Measurements from ENCODE around the gene SETBP1.
A peak's percentile ranks its signal among the peaks of the same experiment; 100 is the strongest.

Gene SETBP1

DNA sequence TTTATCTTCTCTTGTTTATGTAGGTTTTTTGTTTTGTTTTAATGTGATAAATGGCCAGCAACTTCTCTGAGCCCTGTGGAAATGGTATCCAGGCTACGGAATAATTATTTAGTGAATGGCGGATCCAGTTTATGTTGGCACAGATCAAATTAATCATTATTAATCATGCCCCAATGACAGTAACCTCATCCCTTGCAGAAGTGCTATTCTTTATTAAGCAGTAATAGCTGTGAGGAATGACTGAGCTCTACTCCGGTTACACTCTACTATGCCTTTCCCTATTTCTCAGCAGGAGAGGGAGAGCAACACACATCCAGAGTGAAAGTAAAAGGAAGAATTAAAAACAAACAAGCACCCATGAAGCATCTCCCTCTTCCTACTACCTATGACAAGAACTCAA, 84.8 kb downstream of the SETBP1 start:
- no peak for DNase-seq

DNA sequence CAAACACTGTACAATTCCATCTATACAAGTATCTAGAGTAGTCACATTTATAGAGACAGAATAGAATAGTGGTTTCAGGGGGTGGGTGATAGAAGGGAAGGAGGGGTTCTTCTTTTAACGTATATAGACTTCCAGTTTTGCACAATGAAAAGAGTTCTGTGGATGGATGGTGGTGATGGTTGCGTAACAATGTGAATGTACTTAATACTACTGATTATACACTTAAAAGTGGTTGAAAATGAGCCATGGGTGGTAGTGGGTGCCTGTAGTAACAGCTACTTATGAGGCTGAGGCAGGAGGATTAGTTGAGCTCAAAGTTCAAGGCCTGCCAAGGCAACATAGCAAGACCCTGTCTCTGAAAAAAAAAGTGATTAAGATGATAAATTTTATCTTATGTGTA, 85.8 kb downstream of the SETBP1 start:
- no peak for DNase-seq

DNA sequence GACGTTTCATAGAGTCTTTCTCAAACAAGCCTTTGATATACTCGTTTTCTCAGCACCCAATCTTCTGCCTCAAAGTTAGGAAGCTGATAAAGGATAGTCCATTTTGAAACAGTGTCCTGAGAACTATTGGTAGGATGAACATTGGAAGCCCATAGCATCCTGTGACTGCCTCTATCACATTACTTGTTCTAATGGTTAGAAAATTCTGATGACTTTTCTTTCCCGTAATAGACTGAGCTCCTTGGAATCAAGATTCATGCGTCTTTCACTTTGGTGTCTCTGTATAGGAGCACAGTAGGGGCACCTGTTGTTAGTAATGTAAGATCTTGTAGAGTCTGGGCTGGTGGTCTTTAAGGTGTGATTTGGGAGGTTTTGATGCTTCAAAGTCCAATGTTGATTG, 87.1 kb downstream of the SETBP1 start:
- DNase-seq = no peak

DNA sequence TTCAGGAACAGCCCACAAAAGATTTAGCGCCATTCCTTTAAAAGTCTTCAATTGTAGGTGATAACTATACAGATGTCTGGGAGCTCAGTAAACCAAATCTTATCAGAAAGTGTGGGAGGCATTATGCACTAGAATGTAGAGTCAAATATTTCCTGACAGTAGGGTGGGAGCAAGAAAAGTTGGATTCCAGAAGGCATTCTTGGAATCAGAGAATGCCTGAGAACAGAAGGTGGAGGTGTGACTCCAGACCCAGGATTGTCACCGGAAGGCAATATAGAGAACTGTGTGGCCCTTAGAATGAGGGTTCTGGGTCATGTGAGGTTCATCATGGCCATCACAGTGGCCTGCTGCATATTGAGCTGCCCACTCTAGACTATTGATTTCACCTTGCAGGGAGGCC, 90.0 kb downstream of the SETBP1 start:
- no peak for DNase-seq

DNA sequence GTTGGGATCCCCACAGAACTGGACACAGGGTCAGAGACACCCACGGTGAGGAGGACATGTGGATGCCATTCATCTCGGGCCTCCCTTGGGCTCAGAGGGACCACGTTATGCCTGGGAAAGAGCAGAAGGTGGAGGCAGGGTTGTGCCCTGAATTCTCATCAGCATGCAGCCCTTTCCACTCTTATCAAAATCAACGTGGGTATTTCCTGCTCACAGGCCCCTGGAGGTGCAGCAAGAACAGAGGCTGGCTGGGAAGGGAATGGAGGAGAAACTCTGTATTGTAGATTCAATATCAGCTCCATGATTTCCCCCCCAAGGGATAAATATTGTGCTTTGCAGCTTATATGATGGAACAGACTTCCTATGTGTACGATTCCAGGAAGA, 90.9 kb downstream of the SETBP1 start:
- no peak for DNase-seq

DNA sequence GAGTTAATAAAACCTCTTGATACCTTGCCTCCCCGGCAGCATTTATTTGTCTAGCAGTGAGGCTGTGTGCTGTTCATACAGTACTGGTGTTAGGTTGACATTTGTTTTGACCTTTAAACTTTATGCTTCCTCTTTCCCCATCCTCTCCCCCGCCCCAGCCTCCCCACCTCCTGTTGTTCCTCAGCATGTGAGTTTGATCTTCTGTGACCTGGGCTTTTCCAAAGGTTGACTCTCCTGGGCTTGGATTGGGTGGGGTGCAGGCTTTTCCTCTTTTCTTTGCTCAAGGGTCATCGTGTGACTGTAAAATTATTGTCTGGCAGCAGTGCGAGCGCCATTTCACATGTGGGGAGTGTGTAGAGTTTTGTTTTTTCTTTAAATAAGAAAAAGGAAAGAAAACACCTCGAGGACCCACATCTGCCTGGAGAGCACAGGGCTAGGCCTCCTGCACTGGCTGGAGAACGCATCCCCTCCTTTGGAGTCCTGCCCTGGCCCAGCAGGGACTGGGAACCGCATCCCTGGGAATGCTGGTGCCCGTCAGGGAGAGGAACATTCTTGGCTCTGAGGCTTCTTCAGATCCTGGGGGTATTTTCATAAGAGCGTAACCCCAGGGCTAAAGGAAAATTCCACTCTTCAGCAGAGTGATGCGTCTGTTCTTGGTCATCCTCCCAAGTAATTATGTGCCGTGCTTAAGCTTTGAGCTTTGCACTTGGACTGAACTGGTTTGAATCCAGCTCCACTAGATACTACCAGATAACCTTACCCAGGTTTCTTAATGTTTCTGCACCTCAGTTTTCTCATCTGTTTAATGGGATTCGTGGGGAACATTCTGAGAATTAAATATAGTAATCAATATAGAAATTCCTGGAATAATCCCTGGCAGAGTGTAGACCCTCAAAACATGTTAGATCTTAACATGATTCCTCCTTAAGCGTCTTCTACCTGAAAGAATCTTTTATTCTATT, 91.5 kb downstream of the SETBP1 start:
- DNase-seq = no peak

DNA sequence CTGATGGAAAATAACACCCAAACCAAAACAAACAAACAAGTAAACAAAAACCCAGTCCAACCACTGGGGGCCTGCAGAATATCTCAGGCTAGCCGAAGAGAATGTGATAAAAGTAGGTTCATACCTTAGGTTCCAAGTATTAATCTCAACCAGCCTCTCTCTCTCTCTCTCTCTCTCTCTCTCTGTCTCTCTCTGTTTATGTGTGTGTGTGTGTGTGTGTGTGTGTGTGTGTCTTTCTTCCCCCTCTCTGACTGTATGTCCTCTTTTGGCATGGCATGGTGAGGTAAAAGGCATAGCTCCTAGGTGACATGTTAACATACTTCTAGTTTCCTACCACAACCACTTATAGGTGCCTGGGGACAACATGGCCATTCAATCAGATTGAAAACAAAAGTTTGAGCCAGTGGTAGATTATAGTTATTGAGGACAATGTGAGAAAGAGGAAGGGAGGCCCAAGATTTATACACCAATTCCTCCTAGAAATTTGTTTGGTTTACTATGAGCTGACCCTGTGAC, 93.0 kb downstream of the SETBP1 start:
- DNase-seq = no peak

DNA sequence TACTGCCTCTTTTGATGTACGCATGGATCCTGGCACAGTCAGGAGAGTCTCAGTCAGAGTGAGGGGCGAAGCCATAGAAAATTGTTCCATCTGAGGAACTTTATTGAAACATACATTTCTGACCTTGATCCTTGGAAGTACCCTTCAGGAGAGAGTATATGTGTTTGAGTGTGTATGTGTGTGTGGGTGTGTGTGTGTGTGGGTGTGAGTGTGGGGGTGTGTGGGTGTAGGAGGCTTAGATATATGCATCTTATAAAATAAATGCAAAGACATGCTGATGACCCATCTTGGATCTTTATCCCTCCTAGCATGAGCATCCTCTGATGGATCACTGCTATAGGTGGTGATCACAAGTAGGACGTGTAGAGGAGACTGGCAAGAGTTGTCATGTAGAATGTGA, 93.5 kb downstream of the SETBP1 start:
- no peak for DNase-seq

DNA sequence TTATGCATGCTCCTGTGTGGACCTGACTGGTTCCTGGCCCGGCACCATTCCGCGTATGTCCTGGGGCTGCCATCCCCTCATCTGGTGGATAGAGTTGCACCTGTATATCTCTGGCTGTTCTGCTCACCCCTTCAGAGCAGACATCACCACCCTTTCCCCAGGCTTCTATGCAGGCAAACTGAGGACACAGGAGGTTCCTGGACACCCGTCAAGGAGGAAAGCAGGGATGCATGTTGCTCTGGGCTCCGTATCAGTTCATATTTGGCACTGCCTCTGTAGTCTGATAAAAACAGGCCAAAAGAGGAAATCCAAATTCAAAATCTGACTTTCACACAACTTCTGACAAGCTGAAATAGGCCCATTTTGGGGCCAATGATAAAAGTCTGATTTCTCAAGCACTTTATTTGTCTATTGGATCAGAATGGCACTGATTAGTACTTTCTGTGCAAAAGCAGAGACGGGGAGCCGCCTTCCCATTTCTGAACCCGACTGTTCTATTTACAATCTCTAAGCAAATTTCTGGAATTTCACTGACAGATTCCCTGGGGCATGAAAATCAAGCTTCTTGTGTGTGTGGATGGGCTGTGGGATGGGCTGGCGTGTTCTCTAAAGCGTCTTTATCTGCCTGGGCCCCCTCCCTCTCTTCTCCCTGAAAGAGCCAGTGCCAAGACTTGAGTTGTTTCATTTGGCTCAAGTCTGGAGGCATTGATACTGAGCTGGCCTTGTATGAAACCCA, 96.9 kb downstream of the SETBP1 start:
- DNase-seq = no peak

DNA sequence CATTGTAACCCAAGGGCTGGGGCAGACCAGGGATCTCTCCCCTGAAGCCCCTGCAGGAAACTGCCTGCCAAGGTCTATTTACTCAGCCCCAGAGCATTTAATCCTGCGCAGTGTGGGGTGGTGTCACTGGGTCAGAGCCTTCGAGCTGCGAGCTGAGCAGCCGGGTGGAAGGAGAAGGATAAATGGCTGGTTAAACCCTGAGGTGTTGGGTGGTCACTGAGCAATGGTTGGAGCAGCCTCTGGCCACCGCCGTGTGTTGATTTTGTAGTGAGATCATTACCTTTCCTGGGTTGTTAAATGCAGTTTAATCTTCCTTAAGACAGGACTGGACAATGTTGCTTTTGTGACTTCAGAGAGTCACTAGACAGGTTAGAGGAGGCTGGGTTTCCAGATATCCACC, 98.1 kb downstream of the SETBP1 start:
- DNase-seq = no peak

DNA sequence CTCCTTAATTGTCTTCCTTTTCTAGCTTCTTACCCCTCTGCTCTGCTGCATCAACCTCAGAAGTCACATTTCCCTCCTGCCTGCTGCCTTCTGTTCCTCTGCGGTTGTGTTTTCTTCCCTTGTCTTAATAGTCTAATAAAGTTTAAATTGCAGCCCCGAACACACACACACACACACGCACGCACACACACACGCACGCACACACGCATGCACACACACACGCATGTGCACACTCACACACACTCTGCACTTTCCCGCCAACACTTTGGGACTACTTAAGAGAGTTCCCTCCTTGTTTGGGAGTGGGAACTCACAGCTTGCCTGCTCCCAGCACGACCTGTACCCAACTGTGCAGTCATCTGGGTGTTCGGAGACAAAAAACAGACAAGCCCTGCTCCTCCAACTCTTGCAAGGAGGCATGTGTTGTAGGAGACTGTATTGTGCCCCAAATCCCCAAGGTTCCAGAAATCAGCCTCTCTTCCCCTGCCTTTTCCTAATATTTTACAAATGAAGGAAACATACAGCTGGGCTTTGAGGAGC, 99.1 kb downstream of the SETBP1 start:
- no peak for DNase-seq

DNA sequence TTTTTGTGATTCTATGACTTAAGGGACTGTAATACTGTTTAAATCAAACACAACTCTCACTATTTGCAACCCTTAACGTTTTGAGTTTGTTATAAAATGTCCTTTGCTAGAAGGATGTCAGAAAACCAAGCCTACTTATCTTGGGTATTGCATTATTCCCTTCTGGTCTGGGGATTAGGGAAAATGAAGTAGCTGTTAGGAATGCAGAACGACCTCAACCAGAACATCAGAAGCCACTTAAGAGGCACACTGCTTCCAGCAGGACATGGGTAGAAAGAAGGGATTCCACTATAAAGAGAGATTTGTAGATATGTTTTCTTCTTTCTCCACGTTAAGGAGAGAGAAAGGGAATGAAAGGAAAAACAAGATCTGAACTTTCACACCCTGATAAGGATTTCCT, 101.2 kb downstream of the SETBP1 start:
- no peak for DNase-seq

DNA sequence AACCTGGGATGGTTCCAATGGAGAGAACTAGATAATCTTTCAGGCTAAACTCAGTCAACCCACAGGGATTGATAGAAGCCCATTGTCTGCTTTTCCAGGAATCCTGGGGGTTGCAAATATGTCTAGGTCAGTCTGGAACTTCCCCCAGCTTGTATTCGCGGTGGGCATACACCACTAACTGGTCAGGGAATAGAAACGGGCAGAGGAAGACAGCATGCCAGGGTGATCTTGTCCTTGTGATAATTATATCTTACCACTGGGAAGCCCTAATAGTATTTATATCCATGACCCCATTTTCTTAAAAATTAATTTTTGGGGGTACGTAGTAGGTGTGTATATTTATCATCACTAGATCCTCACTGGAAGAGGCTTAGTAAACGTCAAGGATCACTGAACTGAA, 101.9 kb downstream of the SETBP1 start:
- DNase-seq = no peak

DNA sequence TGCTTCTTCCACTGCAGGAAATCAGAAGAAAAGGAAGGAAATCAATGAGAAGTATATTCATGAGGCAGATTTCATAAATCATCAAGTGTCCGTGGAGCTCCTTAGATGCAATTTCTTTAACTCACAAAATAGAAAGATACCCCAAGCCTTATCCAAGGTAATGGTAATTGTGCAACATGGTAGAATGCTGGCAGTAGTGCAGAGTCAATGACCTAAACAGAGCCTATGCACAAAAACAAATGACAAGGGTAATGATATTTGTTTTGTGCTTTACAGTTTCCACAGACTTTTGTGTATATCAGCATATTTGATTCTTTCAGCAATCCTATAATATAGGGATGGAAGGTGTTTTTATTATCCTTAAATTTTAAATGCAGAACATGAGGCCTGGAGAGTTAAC, 102.7 kb downstream of the SETBP1 start:
- DNase-seq = no peak

DNA sequence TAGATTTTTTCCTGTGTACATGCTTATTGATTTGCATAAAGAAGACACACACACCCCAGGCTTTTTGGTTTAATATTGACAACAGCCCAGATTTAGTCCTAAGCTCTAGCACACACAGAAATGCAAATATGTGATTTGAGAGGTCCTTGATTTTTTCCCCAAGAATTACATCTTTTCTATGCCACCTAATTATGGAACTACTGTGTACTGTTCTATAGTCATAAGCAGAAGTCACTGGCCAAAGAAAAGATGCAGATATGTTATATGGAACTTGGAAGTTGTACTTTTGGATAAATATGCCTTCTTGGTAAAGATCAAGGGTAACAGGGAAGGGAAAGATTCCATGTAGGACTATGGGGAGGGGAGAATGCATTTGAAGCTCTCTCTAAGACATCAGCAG, 105.6 kb downstream of the SETBP1 start:
- no peak for DNase-seq

DNA sequence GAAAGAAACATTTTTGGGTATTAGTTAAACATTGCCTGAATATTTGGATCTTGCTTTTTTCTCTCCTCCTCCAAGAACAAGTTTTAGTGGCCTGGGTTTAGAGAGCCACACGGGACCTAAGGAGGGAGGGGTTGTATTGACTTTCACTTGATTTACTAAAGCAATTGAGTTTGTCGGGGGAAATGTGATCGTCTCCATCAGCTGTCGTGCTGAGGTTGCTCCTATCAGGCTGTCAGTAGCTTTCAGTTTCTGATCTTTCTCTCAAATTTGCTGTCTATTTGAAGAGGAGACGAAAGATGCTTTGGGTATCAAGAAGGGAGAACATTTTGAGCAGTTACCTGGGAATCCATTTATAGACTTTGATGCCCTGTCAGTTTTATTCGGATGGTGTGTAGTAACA, 106.0 kb downstream of the SETBP1 start:
- DNase-seq = no peak

DNA sequence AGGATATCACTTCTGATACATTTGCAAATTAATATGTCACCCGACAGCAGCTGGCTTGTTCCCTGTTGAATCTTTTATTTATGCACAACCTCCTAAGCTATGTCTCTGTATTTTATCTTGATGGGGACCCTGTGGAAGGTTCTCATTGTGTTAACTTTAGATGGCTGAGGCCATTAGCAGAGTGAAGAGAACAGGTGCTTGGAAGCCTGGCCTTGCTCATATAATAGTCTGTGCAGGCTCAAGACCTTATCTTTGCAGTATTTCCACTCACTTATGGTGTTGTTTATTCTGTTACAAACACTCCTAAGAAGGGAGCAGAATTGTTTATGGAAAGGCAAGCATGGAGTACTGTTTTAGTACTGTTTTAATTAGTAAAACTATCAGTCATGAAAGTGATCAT, 107.6 kb downstream of the SETBP1 start:
- no peak for DNase-seq

DNA sequence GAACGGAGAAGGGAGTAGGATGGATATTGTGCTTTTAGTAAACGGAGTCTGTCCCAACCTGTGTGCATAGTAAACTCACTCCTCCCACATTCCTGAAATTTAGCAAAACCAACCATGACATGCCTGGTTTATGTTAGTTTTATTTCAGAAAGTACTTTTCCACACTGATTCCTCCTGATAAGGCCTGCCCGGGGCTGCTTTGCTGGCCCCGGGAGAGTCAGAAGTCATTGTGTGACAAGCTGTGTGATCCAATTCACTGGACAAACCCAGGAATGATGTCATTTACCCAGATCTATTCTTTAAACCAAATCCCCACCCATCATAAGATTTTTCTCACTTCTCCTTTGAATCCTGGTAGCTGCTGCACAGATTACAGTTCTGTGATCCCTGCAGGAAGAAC, 109.0 kb downstream of the SETBP1 start:
- DNase-seq = no peak

DNA sequence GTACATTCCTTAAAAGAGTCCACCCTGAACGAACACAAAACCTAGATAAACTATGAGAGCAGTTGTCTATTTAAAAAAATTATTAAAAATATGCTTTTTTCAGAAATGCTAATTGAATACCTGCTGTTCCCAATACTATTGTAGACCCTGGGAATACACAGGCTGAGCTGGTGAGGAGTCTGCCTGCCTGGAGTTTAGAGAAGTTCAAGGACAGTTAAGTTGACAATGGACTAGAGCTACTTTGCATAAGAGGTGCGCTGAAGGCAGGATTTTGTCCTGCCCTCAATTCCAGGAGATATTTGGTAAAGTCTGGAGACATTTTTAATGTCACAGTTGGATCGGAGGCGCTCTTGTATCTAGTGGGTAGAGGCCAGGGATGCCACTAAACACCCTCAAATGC, 110.2 kb downstream of the SETBP1 start:
- DNase-seq = no peak

DNA sequence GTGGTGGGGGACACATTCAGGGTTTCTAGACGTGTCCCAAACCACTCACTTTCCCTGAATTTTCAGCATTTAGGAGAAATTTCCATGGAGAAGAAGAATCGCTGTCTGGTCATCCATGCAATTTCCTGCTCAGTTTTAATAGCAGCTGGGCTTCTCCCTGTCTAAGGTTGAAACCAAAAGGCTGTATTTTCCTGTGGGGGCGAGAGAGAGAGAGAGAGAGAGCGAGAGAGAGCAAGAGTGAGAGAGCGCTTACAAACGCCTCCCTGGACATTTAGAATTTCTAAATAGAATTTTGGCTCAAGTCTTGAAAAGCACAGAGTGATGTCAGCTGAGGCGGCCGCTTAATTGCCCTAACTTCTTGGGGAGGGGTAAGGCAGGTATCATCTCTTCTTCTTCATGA, 110.8 kb downstream of the SETBP1 start:
- peak; percentile 64 for DNase-seq

DNA sequence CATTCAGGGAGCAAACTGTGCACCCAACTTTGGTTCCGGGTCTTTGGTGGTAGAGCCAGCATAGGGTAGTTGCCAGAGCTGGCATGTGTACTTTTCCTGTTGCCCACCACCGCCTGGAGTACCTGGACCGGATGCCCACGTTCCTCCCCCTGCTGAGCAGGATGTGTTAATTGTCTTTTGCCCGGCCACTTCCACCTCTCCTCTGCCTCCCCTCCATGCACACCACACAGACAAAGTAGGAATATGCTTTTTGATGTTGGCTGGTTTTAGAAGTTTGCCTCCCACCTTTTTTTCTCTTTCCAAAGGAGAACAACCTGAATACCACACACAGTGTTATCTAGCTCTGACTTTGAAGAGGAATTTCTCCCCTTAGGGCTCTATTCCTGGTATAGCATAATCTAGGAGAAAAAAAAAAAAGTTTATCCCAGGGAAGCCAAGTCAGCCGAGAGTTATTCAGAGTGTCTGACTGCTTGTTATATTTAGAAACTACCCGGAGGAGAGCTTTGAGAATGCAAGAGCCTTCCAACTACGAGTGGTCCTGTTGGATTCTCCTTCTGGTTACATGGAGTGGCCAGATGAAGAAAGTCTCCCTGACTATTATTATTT, 111.9 kb downstream of the SETBP1 start:
- no peak for DNase-seq

DNA sequence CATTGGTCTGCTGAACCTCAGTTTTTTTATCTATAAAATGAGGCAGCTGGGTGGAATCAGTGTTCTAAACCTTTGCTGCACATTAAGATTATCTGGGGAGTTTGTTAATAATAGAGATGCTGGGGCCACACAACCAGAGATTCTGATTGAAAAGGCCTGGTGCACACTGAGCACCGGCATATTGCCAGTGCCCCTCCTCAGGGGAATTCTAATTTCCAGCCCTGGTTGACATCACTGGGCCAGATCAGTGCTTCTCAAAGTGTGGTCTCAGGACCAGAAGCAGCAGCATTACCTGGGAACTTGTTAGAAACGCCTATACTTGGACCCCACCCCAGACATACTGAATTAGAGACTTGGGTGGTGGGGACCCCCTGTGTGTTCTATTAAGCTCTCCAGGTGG, 112.5 kb downstream of the SETBP1 start:
- DNase-seq = no peak

DNA sequence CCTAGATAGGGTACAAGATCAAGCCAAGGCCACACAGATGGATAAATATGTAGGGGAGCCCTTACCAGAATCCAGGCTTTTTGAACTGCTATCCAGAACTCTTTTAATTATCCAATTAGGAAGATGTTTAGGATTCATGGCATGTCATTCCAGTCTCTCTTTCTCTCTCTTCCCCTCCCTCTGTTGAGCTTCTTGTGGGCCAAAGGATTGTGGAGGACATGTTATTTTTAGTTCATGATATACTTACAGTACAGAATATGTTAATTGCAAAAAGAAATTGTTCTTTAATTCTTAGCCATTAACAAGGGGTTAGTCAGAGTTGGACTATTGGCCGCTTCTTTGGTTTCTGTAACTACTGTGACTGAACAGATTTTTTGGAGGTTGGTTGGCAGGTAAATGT, 113.0 kb downstream of the SETBP1 start:
- no peak for DNase-seq

All from right hindlimb (tissue), 1 donor.